Measurements from ENCODE around the gene SARDH.
"Not testable (repeated sequence)": the region's sequence is repeated elsewhere in the genome, so short reads cannot be mapped to it uniquely, and the experiment has no call there.

The SARDH gene

DNA sequence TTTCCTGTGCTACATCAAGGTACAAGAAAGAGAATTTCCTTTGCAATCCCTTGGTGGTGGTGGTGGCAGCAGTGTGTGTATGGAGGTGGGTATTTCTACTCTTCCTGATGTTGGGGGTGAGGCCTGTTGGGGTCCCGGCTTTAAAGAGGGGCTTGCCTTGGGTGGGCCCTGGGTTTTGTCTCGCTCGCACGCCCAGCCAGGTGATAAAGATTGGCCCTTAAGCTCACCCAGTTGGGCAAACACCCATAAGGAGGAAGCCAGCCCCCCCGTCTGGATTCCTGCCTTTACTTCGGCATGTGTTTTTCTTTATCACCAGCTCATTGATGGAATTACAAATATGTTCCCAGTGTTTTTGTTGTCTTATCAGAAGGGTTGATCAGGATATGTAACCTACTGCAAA lies 16.0 kb upstream of the SARDH start:
- Histone ChIP-seq H3K27ac (no peak overlapping the region), H3K79me2 (ENCODE audit: insufficient read depth, low read depth) (no peaks in the 10 kb centered on the region), H3K4me3 (IDR thresholded peaks at IDR 0.05; ENCODE audit: insufficient read depth, low read depth, low read length) (no peak overlapping the region), H3K4me1 (ENCODE audit: low read depth, poor library complexity, severe bottlenecking) (no peaks in the 10 kb centered on the region), H2AFZ (ENCODE audit: low read depth) (no peak overlapping the region), H3K4me2 (no peak overlapping the region), H3K27me3 (ENCODE audit: insufficient read depth, low read depth) (peaks cover 48% of the 10 kb centered on the region), H3K9ac (no peak overlapping the region), H4K20me1 (ENCODE audit: insufficient read depth) (no peaks in the 10 kb centered on the region), H3K36me3 (ENCODE audit: insufficient read depth) (no peaks in the 10 kb centered on the region)
- TF ChIP-seq CTCF (conservative IDR thresholded peaks at IDR 0.05; ENCODE audit: low read depth, low read length) = no peak

- Histone ChIP-seq H3K4me3 (IDR thresholded peaks at IDR 0.05; ENCODE audit: insufficient read depth, low read depth, low read length) (no peak overlapping the region), H3K36me3 (ENCODE audit: insufficient read depth) (no peaks in the 10 kb centered on the region), H3K4me1 (ENCODE audit: low read depth, poor library complexity, severe bottlenecking) (no peaks in the 10 kb centered on the region), H2AFZ (ENCODE audit: low read depth) (no peak overlapping the region), H4K20me1 (ENCODE audit: insufficient read depth) (no peaks in the 10 kb centered on the region), H3K27ac (no peak overlapping the region), H3K9ac (no peak overlapping the region), H3K4me2 (no peak overlapping the region), H3K79me2 (ENCODE audit: insufficient read depth, low read depth) (no peaks in the 10 kb centered on the region), H3K27me3 (ENCODE audit: insufficient read depth, low read depth) (peaks cover 60% of the 10 kb centered on the region)
- no peak for TF ChIP-seq CTCF (conservative IDR thresholded peaks at IDR 0.05; ENCODE audit: low read depth, low read length)
Observed at GRCh38 chr9:133752739-133753446, 14.7 kb upstream of the SARDH start.

GRCh38 chr9:133750982-133751649 lies 13.0 kb upstream of the SARDH start:
- peaks cover 73% of the 10 kb centered on the region for H3K27me3 ChIP-seq (ENCODE audit: insufficient read depth, low read depth)
- H3K27ac ChIP-seq = no peak overlapping the region
- no peaks in the 10 kb centered on the region for H3K79me2 ChIP-seq (ENCODE audit: insufficient read depth, low read depth)
- no peak overlapping the region for H3K4me2 ChIP-seq
- H3K4me1 ChIP-seq (ENCODE audit: low read depth, poor library complexity, severe bottlenecking) = no peaks in the 10 kb centered on the region
- H3K4me3 ChIP-seq (IDR thresholded peaks at IDR 0.05; ENCODE audit: insufficient read depth, low read depth, low read length) = no peak overlapping the region
- no peaks in the 10 kb centered on the region for H3K36me3 ChIP-seq (ENCODE audit: insufficient read depth)
- H2AFZ ChIP-seq (ENCODE audit: low read depth) = no peak overlapping the region
- no peaks in the 10 kb centered on the region for H4K20me1 ChIP-seq (ENCODE audit: insufficient read depth)
- no peak overlapping the region for H3K9ac ChIP-seq
- TF ChIP-seq CTCF (conservative IDR thresholded peaks at IDR 0.05; ENCODE audit: low read depth, low read length) = no peak

DNA sequence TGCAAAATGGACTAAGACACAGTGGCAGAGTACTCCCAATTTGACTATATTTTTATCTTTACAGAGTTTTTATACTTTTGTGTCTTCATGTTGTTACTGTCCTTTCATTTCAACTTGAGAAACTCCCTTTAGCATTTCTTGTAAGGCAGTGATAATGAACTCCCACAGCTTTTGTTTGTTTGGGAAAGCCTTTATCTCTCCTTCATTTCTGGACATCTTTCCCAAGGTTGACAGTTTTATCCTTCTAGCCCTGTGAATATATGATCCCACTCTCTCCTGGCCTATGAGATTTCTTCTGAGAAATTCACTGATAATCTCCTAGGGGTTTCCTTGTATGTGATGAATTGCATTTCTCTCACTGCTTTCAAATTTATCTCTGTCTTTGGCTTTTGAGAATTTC lies 9.2 kb upstream of the SARDH start:
- Histone ChIP-seq H3K4me1 (ENCODE audit: low read depth, poor library complexity, severe bottlenecking) (no peaks in the 10 kb centered on the region), H3K79me2 (ENCODE audit: insufficient read depth, low read depth) (no peaks in the 10 kb centered on the region), H4K20me1 (ENCODE audit: insufficient read depth) (no peaks in the 10 kb centered on the region), H3K4me2 (no peak overlapping the region), H3K36me3 (ENCODE audit: insufficient read depth) (no peaks in the 10 kb centered on the region), H3K27ac (no peak overlapping the region), H3K4me3 (IDR thresholded peaks at IDR 0.05; ENCODE audit: insufficient read depth, low read depth, low read length) (no peak overlapping the region), H3K27me3 (ENCODE audit: insufficient read depth, low read depth) (peaks cover 71% of the 10 kb centered on the region), H2AFZ (ENCODE audit: low read depth) (no peak overlapping the region), H3K9ac (no peak overlapping the region)
- no peak for TF ChIP-seq CTCF (conservative IDR thresholded peaks at IDR 0.05; ENCODE audit: low read depth, low read length)

DNA sequence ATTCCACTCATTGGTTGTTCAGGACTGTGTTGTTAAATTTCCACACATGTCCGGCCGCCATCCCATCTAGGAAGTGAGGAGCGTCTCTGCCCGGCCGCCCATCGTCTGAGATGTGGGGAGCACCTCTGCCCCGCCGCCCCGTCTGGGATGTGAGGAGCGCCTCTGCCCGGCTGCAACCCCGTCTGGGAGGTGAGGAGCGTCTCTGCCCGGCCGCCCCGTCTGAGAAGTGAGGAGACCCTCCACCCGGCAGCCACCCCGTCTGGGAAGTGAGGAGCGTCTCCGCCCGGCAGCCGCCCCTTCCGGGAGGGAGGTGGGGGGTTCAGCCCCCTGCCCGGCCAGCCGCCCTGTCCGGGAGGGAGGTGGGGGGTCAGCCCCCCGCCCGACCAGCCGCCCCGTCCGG lies 6.4 kb upstream of the SARDH start:
- not testable (repeated sequence) for H3K27ac ChIP-seq; H3K9ac ChIP-seq; H2AFZ ChIP-seq (ENCODE audit: low read depth); H3K79me2 ChIP-seq (ENCODE audit: insufficient read depth, low read depth); H4K20me1 ChIP-seq (ENCODE audit: insufficient read depth); H3K4me1 ChIP-seq (ENCODE audit: low read depth, poor library complexity, severe bottlenecking); H3K36me3 ChIP-seq (ENCODE audit: insufficient read depth); H3K4me2 ChIP-seq; H3K4me3 ChIP-seq (IDR thresholded peaks at IDR 0.05; ENCODE audit: insufficient read depth, low read depth, low read length)
- H3K27me3 ChIP-seq (ENCODE audit: insufficient read depth, low read depth) = peaks cover 82% of the 10 kb centered on the region

All from KMS-11 (cell line).